Hematopoietic multipotent progenitor cell treated with erythropoietin and hydrocortisone succinate and interleukin-3 and kit ligand, for 6 days (in vitro differentiated cells): ENCODE results near the gene COG1.

Experiments used
- DNase-seq: peaks from one replicate; pipeline ENCODE4 v3.0.0-alpha.2; 2015

Gene COG1

GRCh38 chr17:73231395-73231794, 38.5 kb downstream of the COG1 start:
- DNase-seq: peak; percentile 58

- peak; percentile 98 for DNase-seq
Observed at GRCh38 chr17:73231841-73232586, 39.2 kb downstream of the COG1 start.

- DNase-seq: peak; percentile 63
Observed at GRCh38 chr17:73232587-73233373, 39.9 kb downstream of the COG1 start.

- DNase-seq: no peak
Observed at GRCh38 chr17:73234736-73235135, 41.9 kb downstream of the COG1 start.

- no peak for DNase-seq
Observed at GRCh38 chr17:73237714-73238113, 44.9 kb downstream of the COG1 start.

GRCh38 chr17:73240561-73240960, 47.7 kb downstream of the COG1 start:
- no peak for DNase-seq

GRCh38 chr17:73247726-73248125, 54.9 kb downstream of the COG1 start:
- DNase-seq: no peak

GRCh38 chr17:73248532-73248931, 55.7 kb downstream of the COG1 start:
- DNase-seq: no peak

GRCh38 chr17:73249700-73250099, 56.8 kb downstream of the COG1 start:
- DNase-seq: no peak

- DNase-seq: no peak
Observed at GRCh38 chr17:73250851-73251640, 58.2 kb downstream of the COG1 start.

- DNase-seq: no peak
Observed at GRCh38 chr17:73251871-73252270, 59.0 kb downstream of the COG1 start.

- DNase-seq: peak; percentile 65
Observed at GRCh38 chr17:73255671-73256181, 62.9 kb downstream of the COG1 start.

GRCh38 chr17:73256220-73256619, 63.4 kb downstream of the COG1 start:
- no peak for DNase-seq

- no peak for DNase-seq
Observed at GRCh38 chr17:73257516-73257915, 64.7 kb downstream of the COG1 start.
